Esophagus squamous epithelium (tissue), 5 donors: ENCODE results near the gene LRRC52. TPM values are rescaled to one million over a fixed set of nuclear protein-coding genes. Genes with fewer than 3 reads are reported as not detected.

Experiments used
- DNase-seq: peaks from one replicate; lab custom pipeline; 2025; lab: John Stamatoyannopoulos, UW
- H3K27ac ChIP-seq, 4 donors: fragments of 200-600 bp; sonication (generic); one replicate each; pipeline ENCODE4 v1.5.1; 2016 to 2019; ENCODE audit warnings: mild to moderate bottlenecking in 1 of 4
- H3K27me3 ChIP-seq, 4 donors: fragments of 200-600 bp; sonication (generic); 1 replicate in 3 of 4; 2 replicates in 1 of 4; pipeline versions ENCODE4 v1.5.1 to v1.6.0; 2017 to 2021; ENCODE audit warnings: antibody characterized with exemption in 1 of 4
- H3K36me3 ChIP-seq, 3 donors: fragments of 200-600 bp; sonication (generic); one replicate each; pipeline ENCODE4 v1.5.1; 2016 to 2019
- H3K4me1 ChIP-seq, 3 donors: fragments of 200-600 bp; sonication (generic); one replicate each; pipeline ENCODE4 v1.5.1; 2017 to 2019
- H3K4me3 ChIP-seq, 4 donors: fragments of 200-600 bp; sonication (generic); 1 replicate in 3 of 4; 2 replicates in 1 of 4; pipeline ENCODE4 v1.5.1; 2016 to 2019; ENCODE audit warnings: mild to moderate bottlenecking in 2 of 4, moderate library complexity in 1 of 4
- H3K9me3 ChIP-seq, 3 donors: fragments of 200-600 bp; sonication (generic); one replicate each; pipeline ENCODE4 v1.5.1; 2016 to 2019
- POLR2A ChIP-seq, 4 donors: fragments of 450-650 bp; IDR thresholded peaks; one replicate each; pipeline ENCODE4 v1.6.1; 2017; ENCODE audit warnings: antibody characterized with exemption in 4 of 4, mild to moderate bottlenecking in 4 of 4, moderate library complexity in 3 of 4
- WGBS, 2 donors: methylation state at CpG; one replicate each; pipeline ENCODE4 v1.1.5; 2018; 5-methylcytosine and 5-hydroxymethylcytosine counted together
- intact Hi-C: fragments of 100-400 bp; cut with DNase I; formaldehyde crosslinking; loops from one replicate; pipeline ENCODE4 v1.15.0; 2022
- total RNA-seq, 4 donors: library from RNA; depleted of rRNA; stranded (reverse); fragments of >200 nt; gene quantifications; one replicate each; pipeline ENCODE4 v1.1.0, GENCODE V29; 2016
- TF ChIP-seq, protein P1 (sequence below), 6 experiments: fragments of 450-650 bp in 4 of 6; fragments of 200-600 bp in 2 of 6; sonication (generic) in 2 of 6; IDR thresholded peaks; one replicate each; pipeline ENCODE4 v1.5.1; 2016 to 2019; ENCODE audit warnings: antibody characterized with exemption in 6 of 6, mild to moderate bottlenecking in 4 of 6, moderate library complexity in 4 of 6
- donor health status: DM: yes; HTN: yes; CAD: no.

LRRC52 gene
- total RNA-seq, 4 donors from 2014 or later: not detected

GRCh38 chr1:165573787-165574186 lies 30.0 kb downstream of the LRRC52 start:
- Histone ChIP-seq H3K4me1 (no peaks in the 10 kb centered on the region), H3K27ac (no peak overlapping the region), H3K27me3 (peaks cover 0 to 17% (median 0%) of the 10 kb centered on the region in 4 donors), H3K4me3 (no peak overlapping the region), H3K36me3 (no peaks in the 10 kb centered on the region), H3K9me3 (no peaks in the 10 kb centered on the region)
- no peak for TF ChIP-seq POLR2A (IDR thresholded peaks at IDR 0.05)
- TF ChIP-seq, protein P1, sequence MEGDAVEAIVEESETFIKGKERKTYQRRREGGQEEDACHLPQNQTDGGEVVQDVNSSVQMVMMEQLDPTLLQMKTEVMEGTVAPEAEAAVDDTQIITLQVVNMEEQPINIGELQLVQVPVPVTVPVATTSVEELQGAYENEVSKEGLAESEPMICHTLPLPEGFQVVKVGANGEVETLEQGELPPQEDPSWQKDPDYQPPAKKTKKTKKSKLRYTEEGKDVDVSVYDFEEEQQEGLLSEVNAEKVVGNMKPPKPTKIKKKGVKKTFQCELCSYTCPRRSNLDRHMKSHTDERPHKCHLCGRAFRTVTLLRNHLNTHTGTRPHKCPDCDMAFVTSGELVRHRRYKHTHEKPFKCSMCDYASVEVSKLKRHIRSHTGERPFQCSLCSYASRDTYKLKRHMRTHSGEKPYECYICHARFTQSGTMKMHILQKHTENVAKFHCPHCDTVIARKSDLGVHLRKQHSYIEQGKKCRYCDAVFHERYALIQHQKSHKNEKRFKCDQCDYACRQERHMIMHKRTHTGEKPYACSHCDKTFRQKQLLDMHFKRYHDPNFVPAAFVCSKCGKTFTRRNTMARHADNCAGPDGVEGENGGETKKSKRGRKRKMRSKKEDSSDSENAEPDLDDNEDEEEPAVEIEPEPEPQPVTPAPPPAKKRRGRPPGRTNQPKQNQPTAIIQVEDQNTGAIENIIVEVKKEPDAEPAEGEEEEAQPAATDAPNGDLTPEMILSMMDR (IDR thresholded peaks at IDR 0.05): no peak
- intact Hi-C loops: no loop called here
- no peak for DNase-seq
- 86% methylated on average over 1 of the region's 1 CpG for WGBS, 2 donors

DNA sequence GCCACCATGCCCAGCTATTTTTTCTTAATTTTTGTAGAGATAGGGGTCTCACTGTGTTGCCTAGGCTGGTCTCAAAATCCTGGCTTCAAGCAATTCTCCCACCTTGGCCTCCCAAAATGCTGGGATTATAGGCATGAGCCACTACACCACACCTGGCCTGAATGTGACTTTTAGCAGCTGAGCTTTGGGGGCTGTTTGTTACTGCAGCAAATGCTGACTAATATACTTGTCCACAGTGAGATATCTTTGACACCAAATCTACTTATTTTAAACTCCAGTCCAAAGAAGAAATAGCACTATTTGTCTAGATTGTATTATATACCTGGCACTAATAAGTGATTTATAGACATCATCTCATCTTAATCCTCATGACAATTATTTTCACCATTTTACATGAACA lies 30.5 kb downstream of the LRRC52 start:
- H3K36me3 ChIP-seq: no peaks in the 10 kb centered on the region
- no peak overlapping the region for H3K4me3 ChIP-seq
- DNase-seq: no peak
- intact Hi-C loops: no loop called here
- H3K27ac ChIP-seq: no peak overlapping the region
- H3K4me1 ChIP-seq: no peaks in the 10 kb centered on the region
- no peak for TF ChIP-seq POLR2A (IDR thresholded peaks at IDR 0.05)
- TF ChIP-seq, protein P1 (IDR thresholded peaks at IDR 0.05): no peak
- no peaks in the 10 kb centered on the region for H3K9me3 ChIP-seq
- H3K27me3 ChIP-seq: peaks cover 0 to 17% (median 0%) of the 10 kb centered on the region in 4 donors

- H3K36me3 ChIP-seq: no peaks in the 10 kb centered on the region
- peaks cover 0 to 8% (median 0%) of the 10 kb centered on the region in 4 donors for H3K27me3 ChIP-seq
- no peak overlapping the region for H3K4me3 ChIP-seq
- H3K9me3 ChIP-seq: no peaks in the 10 kb centered on the region
- DNase-seq: no peak
- intact Hi-C loops: no loop called here
- WGBS, 2 donors: 48 to 54% methylated on average over 4 of the region's 4 CpGs
- no peaks in the 10 kb centered on the region for H3K4me1 ChIP-seq
- TF ChIP-seq, protein P1 (IDR thresholded peaks at IDR 0.05): no peak
- TF ChIP-seq POLR2A (IDR thresholded peaks at IDR 0.05): no peak
- no peak overlapping the region for H3K27ac ChIP-seq
These were observed 31.8 kb downstream of the LRRC52 start for GRCh38 chr1:165575468-165576099.

GRCh38 chr1:165576536-165576935 lies 32.7 kb downstream of the LRRC52 start:
- no peak overlapping the region for H3K27ac ChIP-seq
- H3K4me3 ChIP-seq: no peak overlapping the region
- H3K27me3 ChIP-seq: peaks cover 0 to 8% (median 0%) of the 10 kb centered on the region in 4 donors
- no peaks in the 10 kb centered on the region for H3K4me1 ChIP-seq
- TF ChIP-seq, protein P1 (IDR thresholded peaks at IDR 0.05): no peak
- no peak for TF ChIP-seq POLR2A (IDR thresholded peaks at IDR 0.05)
- H3K9me3 ChIP-seq: no peaks in the 10 kb centered on the region
- 40 to 59% methylated on average over 2 of the region's 2 CpGs for WGBS, 2 donors
- DNase-seq: no peak
- intact Hi-C loops: no loop called here
- H3K36me3 ChIP-seq: no peaks in the 10 kb centered on the region

GRCh38 chr1:165577707-165578106 lies 33.9 kb downstream of the LRRC52 start:
- intact Hi-C loops: no loop called here
- WGBS, 2 donors: 92 to 96% methylated on average over 3 of the region's 3 CpGs
- H3K27me3 ChIP-seq: peaks cover 0 to 8% (median 0%) of the 10 kb centered on the region in 4 donors

More at GRCh38 chr1:165577707-165578106, 33.9 kb downstream of the LRRC52 start:
- H3K36me3 ChIP-seq: no peaks in the 10 kb centered on the region
- H3K4me3 ChIP-seq: no peak overlapping the region
- no peaks in the 10 kb centered on the region for H3K4me1 ChIP-seq
- H3K9me3 ChIP-seq: no peaks in the 10 kb centered on the region
- DNase-seq: no peak
- TF ChIP-seq POLR2A (IDR thresholded peaks at IDR 0.05): no peak
- TF ChIP-seq, protein P1 (IDR thresholded peaks at IDR 0.05): no peak
- no peak overlapping the region for H3K27ac ChIP-seq
